Astrocyte of the spinal cord (primary cell): ENCODE data around the gene SLC9A4.

Source experiments
- DNase-seq: peaks from one replicate; pipeline ENCODE4 v3.0.0; 2011; ENCODE audit warnings: low read depth, low spot score
- H3K4me3 ChIP-seq: 2 replicates; pipeline ENCODE4 v1.5.1; 2011; ENCODE audit warnings: low read depth, mild to moderate bottlenecking, low read length, moderate library complexity
- in situ Hi-C: cut with HindIII; loops from 2 replicates; pipeline ENCODE4 v1.10.0; 2017; ENCODE audit warnings: low sequenced_read_pairs
- TF ChIP-seq, protein P1 (sequence below): IDR thresholded peaks from 2 replicates; pipeline ENCODE4 v1.5.1; 2012; ENCODE audit warnings: low read depth, mild to moderate bottlenecking, low read length, inconsistent platforms

Gene SLC9A4

DNA sequence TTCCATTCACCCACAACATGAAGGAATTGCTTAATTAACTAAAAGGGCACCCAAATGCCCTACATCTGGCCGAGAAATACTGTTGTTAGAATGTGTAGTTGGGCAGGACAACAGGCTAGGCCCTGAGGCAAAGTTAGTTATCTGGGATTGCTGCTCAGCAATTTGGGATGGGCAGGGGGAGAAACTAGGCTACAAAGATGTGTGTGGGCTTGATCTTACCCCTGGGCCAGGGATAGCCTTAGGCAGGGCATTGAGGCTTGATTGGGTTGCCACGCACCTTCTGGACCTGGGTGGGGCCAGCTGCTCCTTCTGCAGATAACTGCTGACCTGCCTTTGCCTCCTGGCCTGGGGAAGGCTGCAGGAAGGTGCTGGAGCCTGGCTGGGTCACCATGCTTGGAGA, 40.6 kb upstream of the SLC9A4 start:
- H3K4me3 ChIP-seq: no peak overlapping the region
- in situ Hi-C loops: no loop called here
- DNase-seq: no peak
- TF ChIP-seq, protein P1, sequence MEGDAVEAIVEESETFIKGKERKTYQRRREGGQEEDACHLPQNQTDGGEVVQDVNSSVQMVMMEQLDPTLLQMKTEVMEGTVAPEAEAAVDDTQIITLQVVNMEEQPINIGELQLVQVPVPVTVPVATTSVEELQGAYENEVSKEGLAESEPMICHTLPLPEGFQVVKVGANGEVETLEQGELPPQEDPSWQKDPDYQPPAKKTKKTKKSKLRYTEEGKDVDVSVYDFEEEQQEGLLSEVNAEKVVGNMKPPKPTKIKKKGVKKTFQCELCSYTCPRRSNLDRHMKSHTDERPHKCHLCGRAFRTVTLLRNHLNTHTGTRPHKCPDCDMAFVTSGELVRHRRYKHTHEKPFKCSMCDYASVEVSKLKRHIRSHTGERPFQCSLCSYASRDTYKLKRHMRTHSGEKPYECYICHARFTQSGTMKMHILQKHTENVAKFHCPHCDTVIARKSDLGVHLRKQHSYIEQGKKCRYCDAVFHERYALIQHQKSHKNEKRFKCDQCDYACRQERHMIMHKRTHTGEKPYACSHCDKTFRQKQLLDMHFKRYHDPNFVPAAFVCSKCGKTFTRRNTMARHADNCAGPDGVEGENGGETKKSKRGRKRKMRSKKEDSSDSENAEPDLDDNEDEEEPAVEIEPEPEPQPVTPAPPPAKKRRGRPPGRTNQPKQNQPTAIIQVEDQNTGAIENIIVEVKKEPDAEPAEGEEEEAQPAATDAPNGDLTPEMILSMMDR: no peak

DNA sequence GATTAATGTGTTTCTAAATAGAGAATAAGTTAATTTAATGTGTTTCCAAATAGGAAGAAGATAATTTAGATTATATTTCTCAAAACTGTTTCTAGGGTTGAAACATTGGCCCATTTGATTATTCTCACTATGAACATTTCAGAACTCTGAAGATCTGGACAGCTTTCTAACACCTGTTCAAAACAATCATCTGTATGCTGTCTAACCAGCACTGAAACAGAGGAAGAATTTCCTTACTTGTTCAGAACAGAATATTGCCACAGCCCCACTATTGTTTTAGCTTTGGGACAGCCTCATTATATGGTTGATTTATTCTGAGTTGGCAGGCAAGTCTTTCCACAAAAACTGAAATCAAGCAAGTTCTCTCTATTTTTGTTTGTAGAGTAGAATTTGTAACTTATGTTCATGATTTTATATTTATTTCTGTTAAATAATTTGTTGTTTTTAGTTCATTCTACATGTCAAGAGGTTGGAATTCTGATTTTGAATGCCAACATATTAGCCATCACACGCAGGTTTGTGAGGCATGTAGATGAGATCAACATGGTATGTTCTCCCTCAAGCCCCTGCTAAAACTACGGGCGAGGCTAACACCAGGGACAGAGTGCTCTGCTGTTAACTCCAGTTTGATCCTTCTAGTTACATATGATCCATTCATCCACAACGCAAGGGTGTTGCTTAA, 38.9 kb upstream of the SLC9A4 start:
- in situ Hi-C loops: no loop called here
- DNase-seq: no peak
- TF ChIP-seq, protein P1: no peak
- H3K4me3 ChIP-seq: no peak overlapping the region

DNA sequence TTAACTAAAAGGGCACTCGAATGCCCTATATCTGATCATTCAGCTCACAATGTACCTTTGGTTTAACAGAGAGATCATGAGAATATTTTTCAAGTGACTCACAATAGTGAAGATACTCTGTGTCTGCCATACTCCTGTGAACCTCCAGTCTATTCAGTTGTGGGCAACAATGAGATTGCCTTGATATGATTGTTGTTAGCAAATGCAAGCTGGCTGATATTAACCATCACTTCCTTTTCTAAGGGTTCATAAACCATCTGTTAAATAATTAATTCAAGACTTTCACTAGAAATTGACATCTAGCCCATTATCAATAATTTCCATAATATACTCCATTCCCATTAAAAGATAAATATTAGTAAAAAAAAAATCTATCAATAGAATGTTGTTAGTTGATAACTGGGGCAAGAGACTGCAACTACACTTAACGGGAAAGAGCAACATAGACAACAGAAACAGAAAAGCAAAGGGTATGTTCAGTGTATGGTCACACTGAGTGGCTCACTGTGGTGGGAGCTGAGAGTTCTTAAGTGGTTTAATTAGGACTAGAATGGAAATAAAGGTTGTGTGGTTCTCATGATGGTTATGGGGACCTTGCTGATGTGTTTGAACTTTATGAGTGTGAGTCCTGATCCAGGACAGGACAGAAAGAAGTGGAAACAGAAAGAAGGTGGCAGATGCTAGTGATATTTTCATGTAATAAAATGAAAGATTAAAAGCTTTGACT, 38.2 kb upstream of the SLC9A4 start:
- in situ Hi-C loops: no loop called here
- H3K4me3 ChIP-seq: no peak overlapping the region
- no peak for DNase-seq
- TF ChIP-seq, protein P1: no peak

DNA sequence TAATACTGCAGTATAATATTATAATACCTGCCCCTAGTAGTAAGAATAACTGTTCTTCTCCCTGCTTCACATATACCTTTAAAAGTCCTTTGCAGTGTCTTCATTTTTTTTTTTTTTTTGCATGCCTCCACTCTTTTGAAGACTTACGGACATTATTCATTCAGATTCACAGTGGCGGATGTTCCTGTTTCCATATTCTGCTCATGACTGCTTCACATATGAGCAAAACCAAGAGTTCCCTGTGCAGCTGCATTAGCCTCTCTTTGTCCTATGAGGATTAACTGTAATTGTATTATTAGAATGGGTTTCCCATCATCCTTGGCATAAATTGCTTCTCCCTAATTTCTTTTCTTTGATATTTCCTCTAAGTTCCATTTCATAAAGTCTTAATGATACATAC, 37.3 kb upstream of the SLC9A4 start:
- no peak overlapping the region for H3K4me3 ChIP-seq
- TF ChIP-seq, protein P1: no peak
- in situ Hi-C loops: no loop called here
- DNase-seq: no peak

DNA sequence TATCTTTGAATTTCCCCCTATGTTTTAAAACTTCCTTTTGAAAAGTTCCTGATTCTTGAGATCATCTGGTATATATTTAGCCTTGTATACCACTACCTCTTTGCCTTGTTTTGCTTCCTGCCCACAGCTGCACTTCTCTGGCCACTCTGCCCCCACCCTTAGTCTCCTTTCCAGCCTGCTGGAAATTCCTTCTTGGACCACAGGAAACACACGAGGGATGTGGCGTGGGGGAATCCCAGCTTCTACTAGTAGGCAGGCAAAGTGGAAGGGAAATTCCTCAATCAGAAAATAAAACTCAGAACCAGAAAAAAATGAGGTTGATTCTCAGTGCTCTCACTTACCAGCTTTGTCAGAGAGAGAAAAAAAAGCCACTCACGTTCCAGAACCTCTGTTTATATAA, 36.7 kb upstream of the SLC9A4 start:
- no peak overlapping the region for H3K4me3 ChIP-seq
- peak; percentile 56 for DNase-seq
- TF ChIP-seq, protein P1: no peak
- in situ Hi-C loops: no loop called here

DNA sequence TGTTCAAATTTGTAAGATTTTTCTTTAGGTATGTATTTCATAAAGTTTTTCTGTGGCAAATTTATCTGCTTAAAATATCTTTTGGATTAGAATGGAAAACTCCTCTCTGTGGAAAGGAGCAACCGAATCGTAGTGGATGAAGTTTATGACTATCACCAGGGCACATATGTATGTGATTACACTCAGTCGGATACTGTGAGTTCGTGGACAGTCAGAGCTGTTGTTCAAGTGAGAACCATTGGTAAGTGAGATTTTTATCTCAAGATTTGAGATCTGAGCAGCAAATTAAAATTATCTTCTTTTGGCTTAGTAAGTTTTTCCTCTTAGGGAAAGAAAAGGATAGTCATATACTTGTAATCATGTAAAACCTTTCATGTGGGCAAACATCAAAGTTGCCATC, 35.9 kb upstream of the SLC9A4 start:
- no peak for DNase-seq
- TF ChIP-seq, protein P1: no peak
- in situ Hi-C loops: no loop called here
- no peak overlapping the region for H3K4me3 ChIP-seq
